GM18520 (cell line): ENCODE measurements around the gene ZNF532.
"Not testable (repeated sequence)": the region's sequence is repeated elsewhere in the genome, so short reads cannot be mapped to it uniquely, and the experiment has no call there.

ENCODE experiments used
- ATAC-seq: cut with Tn5 transposase; IDR thresholded peaks from one replicate; pipeline ENCODE4 v1.9.1; 2021; ENCODE audit not compliant: unreplicated experiment

Gene ZNF532

DNA sequence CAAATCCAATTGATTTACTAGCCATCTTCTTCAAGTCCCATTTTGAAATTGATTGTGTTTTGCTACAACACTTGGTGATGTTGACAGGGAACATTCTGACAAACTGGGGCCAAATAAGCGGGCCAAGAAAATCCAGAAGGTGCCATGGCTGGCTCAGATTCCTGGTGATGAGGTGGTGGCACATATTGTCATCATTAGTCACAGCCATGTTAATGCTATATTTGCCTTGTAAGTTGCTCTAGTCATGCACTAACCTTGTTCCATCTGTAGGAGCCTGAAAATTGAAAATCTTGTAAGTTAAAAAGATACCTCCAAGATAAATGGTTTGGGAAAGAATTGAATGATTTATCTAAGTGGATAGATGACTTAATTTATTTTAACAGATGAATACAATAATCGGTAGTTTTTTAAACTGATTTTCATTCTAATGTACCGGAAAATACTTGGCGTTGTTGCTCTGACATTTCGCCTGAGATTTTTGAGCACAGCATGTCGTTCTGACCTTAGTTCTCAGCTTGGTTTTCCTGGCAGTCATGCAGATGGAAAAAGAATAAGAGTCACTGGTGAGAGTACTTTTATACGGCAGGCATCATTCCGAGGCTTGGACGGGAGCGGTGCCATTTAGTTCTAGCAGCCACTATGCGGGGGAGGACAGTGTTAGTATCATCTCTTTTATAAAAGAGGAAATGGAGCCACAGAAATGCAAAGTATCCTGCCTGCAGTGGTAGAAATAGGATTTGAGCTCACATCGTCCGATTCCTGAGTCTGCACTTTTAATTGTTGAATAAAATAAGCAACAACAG, 133.9 kb downstream of the ZNF532 start:
- ATAC-seq: no peak

DNA sequence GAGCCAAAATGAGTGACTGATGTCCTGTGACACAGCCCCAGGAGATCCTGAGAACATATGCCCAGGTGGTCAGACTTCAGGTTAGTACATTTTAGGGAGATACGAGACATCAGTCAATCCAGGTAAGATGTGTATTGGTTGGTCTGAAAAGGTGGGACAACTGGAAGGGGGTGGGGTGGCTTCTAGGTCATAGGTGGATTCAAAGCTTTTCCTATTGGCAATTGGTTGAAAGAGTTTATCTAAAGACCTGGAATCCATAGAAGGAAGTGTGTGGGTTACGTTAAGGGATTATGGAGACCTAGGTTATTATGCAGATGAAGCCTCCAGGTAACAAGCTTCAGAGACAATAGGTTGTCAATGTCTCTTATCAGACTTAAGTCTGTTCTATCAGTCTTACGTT, 136.5 kb downstream of the ZNF532 start:
- no peak for ATAC-seq

DNA sequence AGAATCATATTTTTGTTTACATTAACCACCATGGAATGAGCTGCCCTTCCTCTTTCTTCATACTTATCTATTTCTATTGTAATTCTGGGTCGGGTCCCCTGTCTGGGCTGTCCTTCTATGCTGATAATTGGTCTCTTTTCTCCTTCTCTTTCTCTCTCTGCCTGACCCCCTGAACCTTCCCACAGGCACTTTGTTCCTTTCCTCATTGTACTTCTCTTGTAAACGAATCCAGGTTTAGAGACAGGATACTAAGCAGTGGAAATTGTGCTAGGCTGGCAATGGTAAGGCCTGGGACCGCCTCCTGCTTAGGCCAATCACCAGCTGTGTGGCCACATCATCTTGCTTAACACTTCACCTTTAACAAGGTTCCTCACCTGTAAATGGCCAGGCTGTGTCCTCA, 137.0 kb downstream of the ZNF532 start:
- no peak for ATAC-seq

DNA sequence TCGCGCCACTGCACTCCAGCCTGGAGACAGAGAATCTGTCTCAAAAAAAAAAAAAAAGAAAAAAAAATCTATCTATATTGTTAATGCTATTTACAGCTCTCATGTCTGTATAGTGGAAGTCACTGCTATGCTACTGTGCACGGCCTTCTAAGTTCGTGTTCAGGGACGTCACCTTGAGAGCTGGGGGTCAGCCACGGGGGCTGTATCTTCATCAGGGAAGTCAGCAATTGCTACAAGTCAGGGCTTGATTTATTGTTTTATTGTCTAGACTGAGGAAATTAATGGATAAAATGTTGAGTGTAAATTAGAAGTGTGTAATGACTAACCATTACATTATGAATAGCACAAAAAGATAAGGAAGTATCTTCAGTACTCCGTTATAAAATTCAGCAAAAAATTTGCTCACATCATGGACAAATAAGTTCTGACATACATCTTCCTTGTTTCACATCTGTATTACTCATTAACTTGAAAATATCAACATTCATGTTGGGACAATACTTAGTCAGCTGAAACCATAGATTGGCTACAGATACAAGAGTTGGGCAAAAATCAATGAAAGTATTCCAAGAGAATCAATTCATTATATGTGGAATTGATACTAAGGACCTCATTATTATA, 138.4 kb downstream of the ZNF532 start:
- ATAC-seq: no peak

DNA sequence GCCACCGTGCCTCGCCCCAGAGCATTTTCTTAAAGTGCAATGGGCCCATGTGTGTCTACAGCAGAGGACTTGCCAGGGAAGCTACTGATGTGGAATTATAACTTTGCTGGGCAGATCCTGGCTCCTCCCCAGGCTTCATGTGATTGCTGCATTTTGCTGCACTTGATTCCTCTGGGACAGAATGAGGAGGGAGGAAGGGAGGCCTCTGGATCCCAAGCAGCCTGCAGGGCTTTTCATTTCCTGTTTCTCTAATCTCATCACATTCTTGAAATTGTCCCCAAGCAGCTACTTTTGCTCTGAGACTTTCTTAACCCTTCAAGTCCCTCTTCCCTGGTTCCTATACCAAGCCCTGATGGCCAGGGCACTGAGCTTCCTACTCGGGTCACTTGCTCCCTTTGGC, 140.6 kb downstream of the ZNF532 start:
- no peak for ATAC-seq

DNA sequence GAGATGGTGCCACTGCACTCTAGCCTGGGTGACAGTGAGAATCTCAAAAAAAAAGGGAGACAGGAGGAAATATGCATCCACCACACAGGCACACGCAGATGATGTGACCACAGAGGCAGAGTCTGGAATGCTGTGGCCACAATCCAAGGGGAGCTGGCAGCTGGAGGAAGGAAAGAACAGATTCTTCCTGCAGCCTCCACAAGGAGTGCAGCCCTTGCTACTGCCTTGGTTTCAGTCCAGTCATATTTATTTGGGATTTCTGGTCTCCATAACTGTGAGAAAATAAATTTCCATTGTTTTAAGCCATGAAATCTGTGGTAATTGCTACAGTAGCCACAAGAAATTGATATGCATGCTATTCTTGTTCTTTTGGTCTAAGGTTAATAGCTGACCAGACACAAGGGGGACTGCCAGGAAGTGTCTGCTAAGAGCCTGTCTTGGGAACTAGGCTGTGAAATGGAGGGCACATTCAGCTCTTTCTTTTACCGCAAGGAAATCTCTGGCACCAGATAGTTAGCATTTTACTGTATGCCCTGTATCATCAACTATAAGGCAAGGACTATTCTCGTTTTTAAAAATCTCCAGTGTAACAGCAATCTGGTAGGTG, 141.9 kb downstream of the ZNF532 start:
- no peak for ATAC-seq

DNA sequence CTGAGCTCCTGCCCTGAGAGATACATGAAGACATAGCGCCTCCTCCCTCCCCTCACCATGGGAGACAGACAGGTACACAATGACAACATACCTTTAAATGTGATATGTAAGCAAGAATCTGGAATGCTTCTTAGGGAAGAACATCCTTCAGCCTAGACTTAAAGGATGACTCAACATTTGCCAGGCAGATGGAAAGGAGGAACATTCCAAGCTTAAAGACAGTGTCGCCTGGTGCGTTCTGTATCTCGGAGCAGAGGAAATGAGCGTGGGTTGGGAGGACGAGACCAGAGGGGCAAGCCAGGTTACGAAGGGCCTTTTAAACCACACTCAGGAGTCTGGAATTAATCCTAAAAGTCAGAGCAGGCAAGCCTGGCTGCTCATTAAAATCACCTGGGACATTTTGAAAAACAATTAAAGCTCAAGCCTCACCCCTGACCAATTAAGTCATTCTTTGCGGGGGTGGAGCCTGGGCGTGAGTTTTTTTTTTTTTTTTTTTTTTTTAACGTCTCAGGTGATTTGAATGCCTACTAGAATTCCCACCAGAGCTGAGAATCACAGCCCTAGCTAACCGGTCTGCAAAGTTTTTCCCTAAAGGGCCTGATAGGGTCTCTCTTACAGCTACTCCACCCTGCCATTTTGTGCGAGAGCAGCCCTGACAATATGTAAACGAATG, 143.8 kb downstream of the ZNF532 start:
- no peak for ATAC-seq

DNA sequence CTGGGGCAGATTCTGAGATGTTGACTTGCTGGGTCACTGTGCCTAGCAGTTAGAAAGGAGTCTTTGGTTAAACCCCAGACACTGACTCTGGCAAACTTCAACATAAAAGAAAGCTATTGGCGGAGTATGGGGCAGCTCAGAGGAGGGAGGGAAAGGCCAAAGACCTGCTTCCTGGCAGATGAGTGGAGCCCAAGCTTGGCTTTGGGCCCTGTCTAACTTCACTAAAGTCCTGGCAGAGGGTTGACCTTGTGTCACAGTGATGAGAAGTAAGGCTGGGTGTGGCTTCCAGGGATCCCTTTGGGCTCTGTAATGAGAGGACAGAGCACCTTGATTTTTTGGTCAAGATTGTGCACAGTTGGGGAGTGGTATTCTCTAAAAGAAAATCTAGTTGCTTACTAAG, 145.2 kb downstream of the ZNF532 start:
- no peak for ATAC-seq

DNA sequence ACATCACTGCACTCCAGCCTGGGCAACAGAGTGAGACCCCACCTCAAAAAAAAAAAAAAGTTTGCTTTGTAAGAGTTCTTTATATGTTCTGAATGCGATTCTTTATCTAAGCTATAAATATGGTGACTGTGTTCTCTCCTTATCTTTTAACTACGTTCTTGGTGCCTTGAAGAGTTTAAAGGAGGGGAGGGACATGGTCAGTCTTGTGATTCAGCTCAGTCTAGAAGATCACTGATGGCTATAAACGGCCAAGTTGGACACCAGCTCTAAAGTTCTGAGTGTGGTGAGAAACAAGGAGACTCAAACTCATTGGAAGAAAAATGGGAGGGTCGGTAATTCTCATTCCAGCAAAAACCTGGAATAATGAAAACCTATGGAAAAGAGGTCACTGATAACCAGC, 146.6 kb downstream of the ZNF532 start:
- no peak for ATAC-seq

DNA sequence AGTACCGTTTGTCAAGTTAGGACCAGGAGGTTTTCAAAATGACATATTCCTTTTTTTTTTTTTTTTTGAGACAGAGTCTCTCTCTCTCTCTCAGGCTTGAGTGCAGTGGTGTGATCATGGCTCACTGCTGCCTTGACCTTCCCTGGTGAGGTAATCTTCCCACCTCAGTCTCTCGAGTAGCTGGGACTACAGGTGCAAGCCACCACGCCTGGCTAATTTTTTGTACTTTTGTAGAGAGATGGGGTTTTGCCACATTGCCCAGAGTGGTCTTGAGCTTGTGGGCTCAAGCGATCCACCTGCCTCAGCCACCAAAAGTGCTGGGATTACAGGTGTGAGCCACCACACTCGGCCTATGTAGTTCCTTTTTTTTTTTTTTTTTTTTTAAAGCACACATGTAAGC, 147.1 kb downstream of the ZNF532 start:
- ATAC-seq: no peak

DNA sequence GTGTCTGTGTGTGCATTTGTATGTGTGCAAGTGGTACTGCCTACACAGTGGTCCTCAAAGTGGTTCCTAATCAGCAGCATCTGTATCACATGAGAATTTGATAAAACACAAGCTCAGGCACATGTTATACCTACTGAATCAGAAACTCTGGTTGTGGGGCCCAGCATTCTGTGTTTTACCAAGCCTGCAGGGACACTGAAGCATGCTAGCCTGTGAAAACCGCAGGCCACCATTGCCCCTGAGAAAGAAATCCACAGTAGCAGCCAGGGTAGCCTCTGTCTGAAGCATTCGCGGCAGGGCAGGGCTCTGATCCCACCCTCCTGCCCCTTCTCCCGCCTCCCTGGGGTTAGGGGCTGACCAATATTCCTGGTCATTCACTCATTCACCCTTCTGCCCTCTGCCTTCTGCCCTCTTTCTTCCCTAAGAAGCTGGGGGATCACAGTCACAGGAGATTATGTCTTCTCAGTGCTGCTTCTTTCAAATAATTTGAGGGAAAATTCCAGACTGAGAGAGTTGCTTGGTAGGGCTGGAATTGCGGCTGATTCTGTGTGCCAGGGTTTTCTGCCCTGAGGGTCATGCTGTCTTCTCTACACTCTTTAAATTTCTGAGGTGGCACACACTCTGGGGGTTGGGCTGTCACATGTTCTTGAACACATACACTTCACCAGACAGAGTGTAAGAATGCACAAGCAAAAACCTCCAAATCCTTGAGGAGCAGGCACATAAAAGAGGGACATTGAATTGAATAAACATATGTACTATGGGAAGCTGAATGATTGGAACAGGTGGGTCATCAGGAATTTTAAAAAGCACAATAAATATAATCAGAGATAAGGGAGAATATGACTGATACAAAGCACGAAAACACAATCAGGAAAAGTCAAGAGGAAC, 148.4 kb downstream of the ZNF532 start:
- ATAC-seq: no peak

DNA sequence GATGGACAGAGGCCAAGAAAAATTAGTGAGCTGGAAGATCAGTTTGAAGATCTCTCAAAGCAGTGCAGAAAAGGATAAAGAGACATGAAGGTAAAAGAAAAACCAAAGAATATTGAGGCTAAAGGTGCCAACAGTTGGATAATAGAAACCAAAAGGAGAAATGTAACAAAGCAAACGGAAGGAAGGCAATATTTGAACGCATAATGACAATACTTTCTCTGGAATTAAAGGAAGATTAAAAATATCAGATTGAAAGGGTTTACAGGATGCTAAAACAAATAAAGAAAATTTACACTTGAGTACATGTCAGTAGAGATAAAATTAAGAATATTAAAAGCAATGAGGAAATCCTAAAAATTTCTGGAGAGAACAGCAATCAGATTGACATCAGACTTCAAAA, 149.1 kb downstream of the ZNF532 start:
- no peak for ATAC-seq

DNA sequence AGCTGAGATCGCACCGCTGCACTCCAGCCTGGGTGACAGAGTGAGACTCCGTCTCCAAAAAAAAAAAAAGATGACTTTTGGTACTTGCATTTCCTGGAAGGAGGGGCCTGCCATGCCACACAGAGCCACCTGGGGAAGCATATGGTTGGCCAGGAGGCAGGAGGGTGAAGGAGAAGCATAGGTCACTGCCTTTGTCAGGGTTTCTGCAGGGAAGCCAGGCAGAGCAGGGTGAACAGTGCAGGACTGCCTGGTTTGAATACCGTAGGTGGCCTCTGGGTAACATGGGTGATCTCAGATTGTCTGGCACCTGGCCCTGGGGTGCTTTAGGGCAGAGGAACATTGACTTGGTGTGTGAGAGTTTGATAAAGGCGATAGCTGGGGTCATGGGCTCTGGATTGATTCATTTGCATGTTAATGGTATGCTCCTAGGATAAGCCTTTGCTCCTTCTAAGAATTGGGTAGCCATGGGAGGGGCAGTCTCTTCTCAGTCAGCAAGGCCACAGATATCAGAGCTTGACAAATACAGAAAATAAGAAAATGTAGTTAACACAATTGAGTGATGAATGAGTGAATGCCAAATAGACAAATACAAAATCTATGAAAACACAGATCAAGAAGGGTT, 151.0 kb downstream of the ZNF532 start:
- no peak for ATAC-seq

DNA sequence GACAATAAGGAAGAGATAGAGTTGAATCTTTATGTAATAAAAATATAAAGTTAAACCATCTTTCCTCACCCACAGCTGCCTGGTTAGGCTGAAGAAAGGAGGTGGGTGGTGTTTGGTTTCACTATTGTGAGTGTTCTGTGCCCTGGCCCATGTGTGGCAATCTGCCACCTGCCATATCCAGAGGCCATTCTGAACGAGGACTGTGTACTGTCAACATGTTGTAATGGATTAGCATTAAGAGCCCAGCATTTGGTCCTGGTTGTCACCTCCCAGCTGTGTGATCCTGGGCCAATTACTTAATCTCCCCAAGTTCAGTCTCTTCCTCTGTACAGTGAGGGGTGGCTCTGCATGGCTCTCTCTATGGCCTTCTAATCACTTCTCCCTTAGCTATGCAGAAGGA, 156.8 kb downstream of the ZNF532 start:
- ATAC-seq: no peak

DNA sequence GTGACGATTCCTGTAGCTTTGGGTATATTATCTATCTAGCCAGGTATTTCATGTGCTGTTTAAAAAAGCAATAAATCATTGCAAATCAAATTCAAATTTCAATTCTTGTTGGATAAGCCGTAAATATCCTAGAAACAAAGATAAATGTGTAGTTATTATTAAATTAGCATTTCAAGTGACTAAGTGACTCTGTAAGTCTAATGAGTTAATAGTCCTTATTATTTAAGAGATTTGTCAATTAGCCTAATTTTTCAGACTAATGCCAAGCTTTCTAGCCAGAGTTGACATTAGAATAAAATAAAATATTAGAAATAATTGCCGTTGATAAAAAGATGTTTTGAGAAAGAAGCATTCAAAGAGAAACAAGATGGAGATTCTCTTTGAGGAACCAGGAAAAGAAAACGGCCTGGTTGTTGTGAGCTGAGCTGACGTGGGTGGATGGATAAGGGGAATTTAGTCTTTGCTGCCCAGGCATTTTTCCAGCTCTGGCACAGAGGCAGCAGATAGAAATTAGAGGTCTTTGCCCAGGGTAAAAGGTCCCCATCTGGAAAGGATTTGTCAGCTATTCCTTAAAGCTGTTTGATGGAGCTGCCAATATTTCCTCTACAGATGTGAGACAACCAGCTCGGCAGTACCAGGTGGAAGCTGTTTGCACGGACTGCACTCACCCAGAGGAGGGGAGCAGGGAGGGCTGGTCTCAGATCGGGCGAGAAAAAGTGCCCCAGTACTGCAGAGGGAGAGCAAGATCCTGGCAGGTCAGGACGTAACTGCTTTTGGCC, 157.7 kb downstream of the ZNF532 start:
- ATAC-seq: no peak

DNA sequence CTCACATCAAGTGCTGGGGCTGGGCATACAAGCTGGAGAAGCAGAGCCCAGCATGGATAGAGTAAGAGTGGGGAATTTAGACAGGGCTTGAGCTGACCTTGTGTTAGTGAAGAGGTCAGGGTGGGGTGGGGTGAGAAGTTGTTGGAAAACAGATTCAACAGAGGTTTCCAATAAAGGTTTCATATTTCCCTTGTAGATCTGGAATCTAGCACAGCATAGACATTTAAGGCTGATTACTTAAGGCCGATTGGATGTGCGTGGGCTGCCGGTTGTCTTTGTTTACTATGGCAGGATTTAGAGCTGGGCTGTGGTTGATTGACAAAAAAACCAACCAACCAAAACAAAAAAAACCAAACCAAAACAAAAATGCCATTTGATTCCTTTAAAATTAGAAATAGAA, 160.2 kb downstream of the ZNF532 start:
- ATAC-seq: no peak

DNA sequence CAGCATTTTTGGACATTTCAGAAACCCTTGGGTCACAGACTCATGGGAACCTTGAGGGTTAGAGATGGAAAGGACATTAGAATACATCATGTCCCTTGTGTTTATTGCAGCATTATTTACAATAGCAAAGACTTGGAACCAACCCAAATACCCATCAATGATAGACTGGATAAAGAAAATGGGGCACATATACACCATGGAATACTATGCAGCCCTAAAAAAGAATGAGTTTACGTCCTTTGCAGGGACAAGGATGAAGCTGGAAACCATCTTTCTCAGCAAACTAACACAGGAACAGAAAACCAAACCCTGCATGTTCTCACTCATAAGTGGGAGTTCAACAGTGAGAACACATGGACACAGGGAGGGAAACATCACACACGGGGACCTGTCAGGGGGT, 160.9 kb downstream of the ZNF532 start:
- ATAC-seq: not testable (repeated sequence)

DNA sequence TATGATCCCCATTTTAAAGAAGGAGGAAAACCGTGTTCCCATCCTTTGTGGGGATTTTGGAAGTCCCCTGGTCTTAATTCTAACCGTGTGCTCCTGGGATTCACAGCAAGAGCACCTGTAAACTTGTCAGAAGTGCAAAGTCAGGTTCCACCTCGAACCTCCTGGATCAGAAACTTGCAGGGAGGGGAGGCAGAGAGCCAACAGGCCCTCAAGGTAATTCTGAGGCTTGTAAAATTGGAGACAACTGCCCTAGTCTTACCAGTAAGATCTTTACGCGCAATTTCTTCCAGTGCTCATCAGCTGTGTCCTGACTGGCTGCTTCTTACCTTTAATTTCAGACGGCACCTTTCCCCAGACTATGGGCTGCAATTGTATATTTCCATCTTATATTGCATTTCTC, 161.7 kb downstream of the ZNF532 start:
- ATAC-seq: no peak

DNA sequence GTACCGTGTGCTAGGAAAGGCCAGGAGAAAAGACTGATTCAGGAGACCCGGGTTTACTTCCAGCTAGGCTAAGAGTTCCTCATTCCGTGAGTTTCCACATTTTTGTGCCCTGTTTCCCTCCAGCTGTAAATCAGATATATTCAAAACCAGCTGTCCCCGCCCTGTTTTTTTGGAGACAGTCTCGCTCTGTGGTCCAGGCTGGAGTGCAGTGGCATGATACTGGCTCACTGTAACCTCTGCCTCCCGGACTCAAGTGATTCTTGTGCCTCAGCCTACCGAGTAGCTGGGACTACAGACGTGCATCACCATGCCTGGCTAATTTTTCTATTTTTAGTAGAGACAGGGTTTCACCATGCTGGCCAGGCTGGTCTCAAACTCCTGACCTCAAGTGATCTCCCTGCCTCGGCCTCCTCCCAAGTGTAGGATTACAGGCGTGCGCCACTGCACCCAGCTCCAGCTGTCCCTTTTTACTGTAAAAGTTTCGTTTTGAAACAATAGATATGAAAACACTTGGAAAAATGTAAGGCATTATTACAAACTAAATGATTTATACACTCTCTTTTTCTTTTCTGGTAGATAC, 162.2 kb downstream of the ZNF532 start:
- ATAC-seq: no peak
